Stimulated activated CD8-positive, alpha-beta memory T cell treated with anti-CD3 and anti-CD28 coated beads, Interleukin-15, amount 100 ng/mL, for 4 hours (primary cell): ENCODE data around the gene SELENOF.
"Not testable (repeated sequence)": the region's sequence is repeated elsewhere in the genome, so short reads cannot be mapped to it uniquely, and the experiment has no call there.

ENCODE experiments used
- DNase-seq, 2 donors: peaks; one replicate each; pipeline ENCODE4 v3.0.0-alpha.2; 2020; ENCODE audit warnings: low read depth in 2 of 2

The SELENOF gene

GRCh38 chr1:86916752-86917151, 2.8 kb upstream of the SELENOF start:
- DNase-seq: no peak

GRCh38 chr1:86915737-86916235, 1.9 kb upstream of the SELENOF start:
- no peak for DNase-seq

- DNase-seq: peak; percentile 5 to 13
These were observed 1.2 kb upstream of the SELENOF start for GRCh38 chr1:86914998-86915736.

- no peak for DNase-seq
These were observed 673 bp upstream of the SELENOF start, which contains the start of gene HS2ST1 for GRCh38 chr1:86914601-86914997. TSS of gene HS2ST1 (plus strand) at chr1:86914635.

DNA sequence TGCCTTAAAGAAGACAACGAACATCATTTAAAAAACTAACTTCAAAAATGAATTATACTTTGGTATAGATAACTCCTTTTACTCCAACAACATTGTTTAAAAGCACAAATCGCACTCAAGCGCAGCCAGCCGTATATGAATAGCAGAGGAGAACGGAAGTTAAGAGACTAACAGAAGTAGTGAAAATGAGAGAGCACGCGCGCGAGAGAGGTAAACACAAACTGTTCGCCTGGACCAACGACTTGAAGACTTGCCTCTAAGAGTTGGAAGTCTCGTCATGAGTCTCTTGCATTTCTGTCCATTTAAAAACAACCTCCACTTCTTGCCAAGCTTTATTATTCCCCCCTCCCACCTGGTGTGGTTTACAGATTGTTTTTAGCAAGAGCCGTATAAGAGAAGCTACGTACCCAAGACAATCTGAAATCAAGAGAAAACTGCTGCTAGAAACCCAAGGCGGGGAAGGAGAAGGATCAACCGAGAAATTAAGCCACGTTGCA, 479 bp downstream of the SELENOF start:
- peak in 1 of 2 donors; percentile 6 for DNase-seq

GRCh38 chr1:86912281-86912900, 1.5 kb downstream of the SELENOF start:
- DNase-seq: no peak

DNA sequence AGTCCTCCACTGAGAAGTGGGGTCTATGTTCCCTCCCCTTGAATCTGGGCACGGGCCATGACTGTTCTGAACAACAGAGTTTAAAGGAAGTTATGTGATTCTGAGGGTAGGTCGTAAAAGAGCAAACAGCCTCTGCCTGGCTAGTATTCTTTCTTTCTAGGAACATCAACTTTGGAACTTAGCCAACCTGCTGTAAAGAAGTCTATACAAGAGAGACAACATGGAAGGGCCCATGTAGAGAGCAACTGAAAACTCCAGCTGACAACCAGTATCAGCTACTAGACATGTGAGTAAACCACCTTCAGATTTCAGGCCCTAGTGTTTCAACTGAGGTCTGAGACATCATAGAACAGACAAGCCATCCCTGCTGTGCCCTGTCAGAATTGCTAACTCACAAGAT, 7.5 kb downstream of the SELENOF start:
- no peak for DNase-seq

DNA sequence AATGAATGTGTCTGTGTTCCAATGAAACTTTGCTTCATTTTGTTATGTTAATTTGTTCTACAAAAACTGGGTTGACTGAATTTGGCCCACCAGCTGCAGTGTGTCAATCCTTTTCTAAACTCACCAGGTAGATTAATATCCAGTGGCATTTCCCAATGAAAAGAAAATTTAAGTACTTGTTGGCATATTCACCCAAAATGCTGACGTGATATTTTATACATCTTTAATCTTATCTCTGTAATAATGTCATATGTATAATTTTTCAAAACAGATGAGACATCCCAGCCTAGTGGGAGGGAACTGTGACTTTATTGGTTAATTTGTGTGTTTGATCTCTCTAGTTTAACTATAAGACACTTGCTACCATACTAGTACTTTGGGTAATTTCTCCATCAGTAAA, 8.1 kb downstream of the SELENOF start:
- no peak for DNase-seq

DNA sequence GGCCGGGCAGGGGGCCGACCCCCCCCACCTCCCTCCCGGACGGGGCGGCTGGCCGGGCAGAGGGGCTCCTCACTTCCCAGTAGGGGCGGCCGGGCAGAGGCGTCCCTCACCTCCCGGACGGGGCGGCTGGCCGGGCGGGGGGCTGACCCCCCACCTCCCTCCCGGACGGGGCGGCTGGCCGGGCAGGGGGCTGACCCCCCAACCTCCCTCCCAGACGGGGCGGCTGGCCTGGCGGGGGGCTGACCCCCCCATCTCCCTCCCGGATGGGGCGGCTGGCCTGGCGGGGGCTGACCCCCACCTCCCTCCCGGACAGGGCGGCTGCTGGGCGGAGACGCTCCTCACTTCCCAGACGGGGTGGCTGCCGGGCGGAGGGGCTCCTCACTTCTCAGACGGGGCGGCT, 14.5 kb downstream of the SELENOF start:
- not testable (repeated sequence) for DNase-seq

DNA sequence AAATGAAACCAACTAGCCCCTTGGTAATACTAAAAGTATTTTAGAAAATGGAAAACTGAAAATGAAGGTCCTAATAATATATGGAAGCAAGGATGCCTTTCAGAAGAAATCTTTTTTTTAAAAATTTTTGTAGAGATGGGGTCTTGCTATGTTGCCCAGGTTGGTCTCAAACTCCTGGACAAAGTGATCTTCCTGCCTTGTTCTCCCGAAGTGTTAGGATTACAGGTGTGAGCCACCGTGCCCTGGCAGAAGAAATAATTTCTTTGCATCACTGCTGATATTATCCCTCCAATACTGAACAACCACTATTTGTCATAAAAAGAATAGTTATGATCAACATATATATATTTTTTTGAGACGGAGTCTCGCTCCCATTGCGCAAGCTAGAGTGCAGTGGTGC, 25.6 kb downstream of the SELENOF start:
- DNase-seq: no peak

DNA sequence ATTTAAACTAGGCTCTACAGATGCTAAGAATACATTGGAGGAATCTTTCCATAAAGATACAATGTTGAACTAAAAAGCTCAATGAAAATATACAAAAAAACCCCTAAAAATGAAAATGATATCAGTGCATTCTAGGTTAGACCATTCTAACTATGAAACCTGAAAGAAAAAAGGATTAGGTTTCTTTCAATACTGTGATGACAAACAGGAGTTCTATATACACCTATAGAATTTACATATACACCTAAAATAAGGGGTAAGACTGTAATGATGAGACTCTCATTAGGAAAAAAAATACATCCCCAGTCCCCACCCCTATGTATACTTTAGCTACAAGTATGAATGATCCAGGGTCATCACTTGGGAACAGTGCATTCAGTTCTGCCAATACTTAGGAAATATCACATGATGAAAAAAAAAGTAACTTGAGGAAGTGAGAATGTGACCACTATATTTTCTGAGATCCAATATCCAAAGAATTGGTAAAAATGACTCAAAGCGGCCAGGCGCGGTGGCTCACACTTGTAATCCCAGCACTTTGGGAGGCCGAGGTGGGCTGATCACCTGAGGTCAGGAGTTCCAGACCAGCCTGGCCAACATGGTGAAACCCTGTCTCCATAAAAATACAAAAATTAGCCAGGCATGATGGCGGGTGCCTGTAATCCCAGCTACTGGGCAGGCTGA, 26.3 kb downstream of the SELENOF start:
- DNase-seq: no peak

GRCh38 chr1:86875722-86876121, 38.2 kb downstream of the SELENOF start:
- DNase-seq: no peak

GRCh38 chr1:86872086-86872485, 41.8 kb downstream of the SELENOF start:
- DNase-seq: no peak

- DNase-seq: no peak
These were observed 42.9 kb downstream of the SELENOF start for GRCh38 chr1:86871001-86871400.

DNA sequence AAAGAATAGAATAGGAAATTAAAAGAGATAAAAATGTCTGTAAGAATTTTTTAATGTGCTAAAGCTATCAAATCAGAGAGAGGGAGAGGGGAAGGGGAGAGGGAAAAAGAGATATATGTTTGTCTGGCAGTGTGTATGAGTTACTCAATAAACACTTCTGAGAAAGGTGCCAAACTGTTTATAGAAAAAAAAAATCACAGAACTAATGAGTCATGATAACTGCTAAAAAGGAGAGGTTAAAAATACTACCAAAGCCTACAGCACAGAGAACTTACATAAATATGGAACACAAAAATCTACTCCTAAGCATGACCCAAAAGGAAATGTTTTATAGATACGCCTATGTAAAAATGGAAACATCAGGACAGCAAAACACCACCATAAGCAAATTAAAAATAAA, 45.4 kb downstream of the SELENOF start:
- DNase-seq: no peak

GRCh38 chr1:86867278-86867677, 46.6 kb downstream of the SELENOF start:
- DNase-seq: not testable (repeated sequence)

DNA sequence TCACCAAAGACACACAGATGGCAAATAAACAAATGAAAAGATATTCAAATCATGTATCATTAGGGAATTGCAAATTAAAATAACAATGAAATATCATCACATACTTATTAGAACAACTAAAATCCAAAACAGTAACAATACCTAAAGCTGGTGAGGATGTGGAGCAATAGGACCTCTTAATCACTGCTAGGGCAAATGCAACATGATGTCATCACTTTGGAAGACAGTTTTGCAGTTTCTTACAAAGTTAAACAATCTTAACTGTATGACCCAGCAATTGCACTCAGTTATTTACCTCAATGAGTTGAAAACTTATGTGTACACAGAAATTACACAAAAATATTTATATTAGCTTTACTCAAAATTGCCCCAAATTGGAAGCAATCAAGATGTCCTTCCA, 47.3 kb downstream of the SELENOF start:
- no peak for DNase-seq

GRCh38 chr1:86865973-86866637, 47.8 kb downstream of the SELENOF start:
- DNase-seq: no peak

DNA sequence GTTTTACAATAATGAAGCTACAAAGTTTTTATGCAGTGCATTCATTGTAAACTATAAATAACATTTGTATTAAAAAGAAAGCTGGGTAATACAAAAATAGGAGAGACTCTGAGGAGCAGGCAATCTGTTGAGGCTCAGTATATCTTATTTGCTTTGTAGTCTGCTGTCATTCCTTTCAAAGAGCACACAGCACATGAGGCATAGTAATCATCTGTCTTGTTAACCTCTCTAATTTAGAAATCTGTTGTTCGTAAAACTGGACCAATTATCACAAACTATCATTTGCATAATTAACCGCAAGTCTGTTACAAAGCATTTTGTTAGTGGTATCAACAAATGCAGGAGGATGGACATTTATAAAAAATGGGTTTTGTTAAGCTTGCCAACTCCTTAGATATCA, 51.0 kb downstream of the SELENOF start:
- no peak for DNase-seq

DNA sequence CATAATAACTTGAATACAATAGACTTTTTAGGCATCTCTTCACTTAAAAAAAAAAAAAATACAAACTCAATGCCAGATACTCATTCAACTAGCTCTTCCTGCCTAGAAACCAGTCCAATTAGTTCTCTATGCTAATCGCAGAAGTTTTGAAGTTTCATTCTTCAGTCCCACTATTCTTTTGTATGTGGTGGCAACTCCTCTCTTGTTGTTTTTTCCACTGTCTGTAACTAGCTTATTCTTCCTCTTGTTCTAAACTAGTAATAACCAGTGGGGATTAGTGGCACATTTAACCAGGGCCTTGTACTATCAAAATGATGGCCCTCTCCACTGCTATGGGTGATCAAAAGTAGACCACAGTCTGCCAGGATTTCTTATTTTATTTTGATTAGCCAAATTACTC, 52.5 kb downstream of the SELENOF start:
- no peak for DNase-seq

DNA sequence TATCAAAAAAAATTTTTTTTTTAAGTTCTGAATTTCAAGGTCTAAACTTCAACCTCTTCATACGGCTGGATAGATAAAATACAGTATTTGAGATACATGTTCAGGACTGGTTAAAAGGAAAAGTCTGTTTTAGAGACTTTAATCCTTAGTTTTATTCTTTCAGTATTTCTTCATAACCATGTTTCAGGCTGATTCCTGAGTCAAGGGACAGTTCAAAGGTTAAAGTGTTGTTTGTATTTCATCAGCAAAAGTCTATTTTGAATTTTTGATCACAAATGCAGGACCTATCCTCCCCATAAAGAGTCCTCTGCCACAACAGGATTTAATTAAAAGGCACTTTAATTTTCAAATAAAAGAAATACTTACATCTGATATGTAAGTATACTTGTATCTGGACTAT, 53.5 kb downstream of the SELENOF start:
- DNase-seq: no peak

- no peak for DNase-seq
These were observed 53.9 kb downstream of the SELENOF start for GRCh38 chr1:86860020-86860419.
